ENCODE results near the gene OVOL1.

Gene OVOL1

DNA sequence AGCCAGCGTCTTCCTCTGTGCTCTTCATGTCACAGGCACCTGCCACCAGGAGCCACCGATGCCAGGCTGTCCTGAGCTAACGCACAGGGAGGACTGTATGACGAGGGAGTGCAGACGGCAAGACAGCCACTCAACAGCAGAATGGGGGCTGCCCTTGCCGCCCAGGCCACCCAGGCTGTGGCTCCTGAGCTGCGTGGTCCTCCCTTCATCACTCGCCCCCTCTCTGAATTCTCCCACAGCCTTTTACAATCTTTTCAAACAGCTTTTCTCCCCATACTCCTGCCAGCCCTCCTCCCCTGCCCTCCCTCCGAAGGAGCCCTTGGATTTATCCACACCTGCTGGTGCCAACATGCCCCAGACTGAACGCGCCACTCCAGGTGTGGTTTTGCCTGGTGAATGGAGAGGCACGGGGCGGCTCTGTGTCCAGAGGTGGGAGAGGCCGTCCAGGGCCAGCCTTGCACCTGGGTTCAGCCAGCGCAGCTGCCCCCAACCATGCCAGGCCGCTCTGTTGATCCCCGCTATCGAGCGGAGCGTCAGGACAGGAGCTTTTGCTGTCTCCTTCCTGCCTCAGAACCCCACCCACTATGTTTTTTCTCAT, 22.0 kb downstream of the OVOL1 start:
- TF ChIP-seq, protein P1, sequence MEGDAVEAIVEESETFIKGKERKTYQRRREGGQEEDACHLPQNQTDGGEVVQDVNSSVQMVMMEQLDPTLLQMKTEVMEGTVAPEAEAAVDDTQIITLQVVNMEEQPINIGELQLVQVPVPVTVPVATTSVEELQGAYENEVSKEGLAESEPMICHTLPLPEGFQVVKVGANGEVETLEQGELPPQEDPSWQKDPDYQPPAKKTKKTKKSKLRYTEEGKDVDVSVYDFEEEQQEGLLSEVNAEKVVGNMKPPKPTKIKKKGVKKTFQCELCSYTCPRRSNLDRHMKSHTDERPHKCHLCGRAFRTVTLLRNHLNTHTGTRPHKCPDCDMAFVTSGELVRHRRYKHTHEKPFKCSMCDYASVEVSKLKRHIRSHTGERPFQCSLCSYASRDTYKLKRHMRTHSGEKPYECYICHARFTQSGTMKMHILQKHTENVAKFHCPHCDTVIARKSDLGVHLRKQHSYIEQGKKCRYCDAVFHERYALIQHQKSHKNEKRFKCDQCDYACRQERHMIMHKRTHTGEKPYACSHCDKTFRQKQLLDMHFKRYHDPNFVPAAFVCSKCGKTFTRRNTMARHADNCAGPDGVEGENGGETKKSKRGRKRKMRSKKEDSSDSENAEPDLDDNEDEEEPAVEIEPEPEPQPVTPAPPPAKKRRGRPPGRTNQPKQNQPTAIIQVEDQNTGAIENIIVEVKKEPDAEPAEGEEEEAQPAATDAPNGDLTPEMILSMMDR (IDR thresholded peaks at IDR 0.05; ENCODE audit: control insufficient read depth, extremely low read depth, insufficient read depth) = no peak
- no peak overlapping the region for H3K4me3 ChIP-seq (ENCODE audit: low read depth, low read length)
- DNase-seq (ENCODE audit: low read depth) = no peak

DNA sequence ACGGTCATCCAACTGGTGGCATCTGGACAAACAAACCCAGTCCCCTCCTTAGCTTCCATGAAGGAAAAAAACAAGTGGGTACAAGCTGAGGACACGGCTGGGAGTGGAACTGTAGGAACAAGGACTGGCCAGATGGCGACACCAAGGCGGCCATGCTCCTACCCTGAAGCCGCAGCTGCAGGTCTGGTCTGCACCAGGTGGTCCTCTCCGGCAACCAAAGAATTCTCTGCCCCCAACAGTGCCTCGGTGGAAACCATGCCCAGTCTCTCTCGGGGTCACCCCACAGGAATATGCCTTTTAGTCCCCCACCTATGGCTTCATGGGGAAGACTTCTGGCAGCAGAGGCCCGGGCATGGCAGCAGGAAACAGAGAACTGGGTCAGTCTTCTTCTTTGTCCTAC, 22.6 kb downstream of the OVOL1 start:
- no peak overlapping the region for H3K4me3 ChIP-seq (ENCODE audit: low read depth, low read length)
- TF ChIP-seq, protein P1 (IDR thresholded peaks at IDR 0.05; ENCODE audit: control insufficient read depth, extremely low read depth, insufficient read depth) = no peak
- DNase-seq (ENCODE audit: low read depth) = no peak

DNA sequence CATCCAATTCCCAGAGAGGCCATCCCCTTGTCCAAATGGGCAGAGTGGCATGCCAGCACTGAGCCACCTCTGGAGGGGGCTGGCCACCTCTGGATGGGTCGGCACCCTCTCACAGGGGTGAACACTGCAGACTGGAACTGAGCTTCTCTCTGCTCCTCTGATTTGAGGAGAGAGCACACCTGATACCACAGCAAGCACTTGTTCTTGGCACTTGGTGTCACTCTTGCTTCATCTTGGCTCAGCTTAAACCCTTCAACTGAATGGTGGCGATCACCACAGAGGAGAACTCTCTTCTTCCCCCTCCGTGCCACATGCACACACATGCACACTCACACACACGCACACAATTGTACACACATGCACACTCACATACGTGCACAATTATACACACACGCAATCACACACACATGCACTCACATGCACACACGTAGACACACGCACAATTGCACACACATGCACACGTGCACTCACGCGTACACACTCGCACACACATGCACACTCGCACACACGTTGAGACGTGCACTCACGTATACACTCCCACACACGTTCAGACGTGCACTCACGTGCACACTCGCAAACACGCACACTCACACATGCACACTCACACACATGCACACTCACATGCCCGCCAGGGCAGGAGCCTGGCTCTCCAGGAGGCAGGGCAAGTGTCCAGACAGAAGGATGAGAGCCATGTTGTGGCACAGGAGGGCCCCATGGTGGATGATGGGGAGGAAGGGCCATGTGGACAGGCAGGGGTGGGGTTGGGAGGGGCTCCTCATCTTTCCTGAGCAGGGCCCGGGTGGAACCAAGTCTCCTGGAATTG, 23.4 kb downstream of the OVOL1 start:
- TF ChIP-seq, protein P1 (IDR thresholded peaks at IDR 0.05; ENCODE audit: control insufficient read depth, extremely low read depth, insufficient read depth) = no peak
- no peak for DNase-seq (ENCODE audit: low read depth)
- no peak overlapping the region for H3K4me3 ChIP-seq (ENCODE audit: low read depth, low read length)

DNA sequence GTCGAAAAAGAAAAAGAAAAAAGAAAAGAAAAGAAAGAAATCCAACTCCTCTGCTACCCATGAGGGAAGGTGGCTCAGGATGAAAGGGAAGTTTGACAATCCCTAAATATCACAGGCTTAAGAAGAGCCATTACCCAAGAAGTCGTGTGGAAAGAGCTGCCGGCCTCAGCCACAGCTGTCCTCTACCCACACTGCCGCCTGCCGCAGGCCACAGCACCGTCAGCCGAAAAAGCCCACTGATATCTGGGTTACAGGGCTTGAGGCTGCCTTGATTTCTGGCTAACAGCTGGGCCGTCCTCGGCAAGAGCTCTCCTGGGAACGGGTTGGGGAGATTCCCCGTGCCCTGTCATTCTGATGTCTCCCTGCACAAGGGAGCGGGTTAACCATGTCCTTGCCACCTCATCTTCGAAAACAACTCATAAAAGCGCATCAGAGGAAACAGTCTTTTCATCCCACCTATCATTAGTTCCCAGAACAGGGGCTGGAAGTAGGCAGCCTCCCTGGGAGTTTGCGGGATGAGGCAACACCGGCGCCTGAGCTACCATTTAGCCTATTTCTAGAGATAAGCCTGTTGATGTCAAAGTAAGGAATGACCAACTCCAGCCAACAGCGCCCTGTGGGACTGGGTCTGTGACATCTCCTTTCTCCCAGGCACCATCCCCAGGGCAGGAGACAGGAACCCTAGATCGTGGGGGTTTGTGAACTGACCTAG, 25.1 kb downstream of the OVOL1 start:
- TF ChIP-seq, protein P1 (IDR thresholded peaks at IDR 0.05; ENCODE audit: control insufficient read depth, extremely low read depth, insufficient read depth) = no peak
- no peak for DNase-seq (ENCODE audit: low read depth)
- no peak overlapping the region for H3K4me3 ChIP-seq (ENCODE audit: low read depth, low read length)

DNA sequence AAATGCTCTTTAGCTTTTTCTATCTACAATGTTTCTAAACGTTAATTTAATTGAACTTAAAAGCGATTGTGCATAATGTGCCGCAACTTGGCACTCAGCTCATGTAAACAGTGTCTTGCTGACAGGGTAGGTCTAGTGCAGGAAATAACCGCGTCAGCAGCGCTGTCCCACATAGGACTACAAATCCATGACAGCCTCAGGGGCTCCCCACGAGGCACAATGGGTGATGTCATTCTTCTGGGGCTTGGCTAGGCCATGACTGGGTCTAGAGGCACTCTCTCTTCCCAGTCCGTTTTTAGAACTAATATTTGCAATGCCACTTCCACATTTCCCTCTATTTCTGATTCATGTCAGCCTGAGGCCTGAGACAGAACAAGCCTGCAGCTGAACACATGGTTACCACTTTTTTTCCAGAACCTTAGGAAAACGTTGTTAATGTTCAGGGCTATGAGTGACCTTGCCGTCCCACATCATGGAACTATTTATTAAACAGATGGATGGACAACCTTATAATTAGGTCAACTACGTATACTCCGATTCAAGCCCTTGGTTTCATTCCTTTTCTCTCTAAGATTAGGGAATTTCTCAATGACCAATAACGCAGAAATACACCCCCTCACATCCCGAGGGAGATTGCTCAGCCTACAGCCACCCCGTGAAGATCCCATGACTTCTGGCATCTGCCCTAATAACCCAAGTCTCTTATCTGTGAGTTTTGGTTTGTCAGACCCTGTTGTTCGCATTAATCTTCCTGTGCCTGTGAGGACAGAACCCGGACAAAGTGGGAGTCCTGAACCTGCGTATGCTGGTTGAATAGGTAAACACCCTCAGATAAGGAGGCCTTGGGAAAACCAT, 27.5 kb downstream of the OVOL1 start:
- H3K4me3 ChIP-seq (ENCODE audit: low read depth, low read length) = no peak overlapping the region
- DNase-seq (ENCODE audit: low read depth) = no peak
- TF ChIP-seq, protein P1 (IDR thresholded peaks at IDR 0.05; ENCODE audit: control insufficient read depth, extremely low read depth, insufficient read depth) = no peak

DNA sequence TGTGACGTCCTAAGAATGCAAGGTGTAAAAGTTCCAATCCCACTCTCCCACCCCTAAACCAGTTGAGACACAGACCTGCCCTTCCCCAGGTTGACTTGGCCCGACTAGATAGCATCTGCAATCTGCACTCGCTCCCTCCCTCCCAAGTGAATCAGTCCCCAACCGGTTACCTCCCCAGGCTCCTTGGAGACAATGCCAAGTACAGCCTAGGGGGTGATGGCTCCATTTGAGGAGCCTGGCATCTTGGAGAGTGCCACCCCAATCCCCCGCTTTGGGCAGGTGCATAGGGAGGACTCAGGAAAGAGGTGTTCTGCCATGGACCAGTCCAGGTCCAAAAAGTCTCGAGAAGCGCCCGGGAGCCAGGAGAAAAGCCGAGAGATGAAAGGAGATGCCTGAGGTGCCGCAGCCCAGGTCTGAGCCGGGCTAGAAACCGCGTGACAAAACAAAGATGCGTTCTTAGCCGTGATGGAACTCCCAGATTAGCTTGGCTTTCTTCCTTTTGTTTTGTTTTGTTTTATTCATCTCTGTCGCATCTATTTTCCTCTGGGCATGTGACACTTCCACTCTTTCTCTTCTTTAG, 28.2 kb downstream of the OVOL1 start:
- TF ChIP-seq, protein P1 (IDR thresholded peaks at IDR 0.05; ENCODE audit: control insufficient read depth, extremely low read depth, insufficient read depth) = no peak
- no peak for DNase-seq (ENCODE audit: low read depth)

More for the DNA sequence above, 28.2 kb downstream of the OVOL1 start:
- H3K4me3 ChIP-seq (ENCODE audit: low read depth, low read length) = no peak overlapping the region
